HepG2 (cell line): ENCODE results near the gene ITCH. TPM values are rescaled to one million over a fixed set of nuclear protein-coding genes. Genes with fewer than 3 reads are reported as not detected.

Experiments
- CERS6 ChIP-seq: sonication (generic); formaldehyde crosslinking; IDR thresholded peaks from 2 replicates; pipeline ENCODE4 v1.5.0; 2020; ENCODE audit warnings: missing genetic modification reagents
- FLYWCH1 ChIP-seq: sonication (generic); formaldehyde crosslinking; IDR thresholded peaks from 2 replicates; pipeline ENCODE4 v1.8.1; 2023; ENCODE audit warnings: mild to moderate bottlenecking, missing genetic modification reagents
- GLMP ChIP-seq: sonication (generic); formaldehyde crosslinking; IDR thresholded peaks from 2 replicates; pipeline ENCODE4 v1.9.0; 2021; ENCODE audit warnings: missing genetic modification reagents, mild to moderate bottlenecking, borderline replicate concordance
- GRHL1 ChIP-seq: sonication (generic); formaldehyde crosslinking; conservative IDR thresholded peaks from 2 replicates; pipeline ENCODE4 v1.8.0; 2022; ENCODE audit warnings: missing genetic modification reagents
- KAT2B ChIP-seq: fragments of 150-350 bp; IDR thresholded peaks from 2 replicates; pipeline ENCODE4 v1.6.1; 2014; ENCODE audit warnings: low read depth, low read length, borderline replicate concordance
- NFE2L1 ChIP-seq: sonication (generic); formaldehyde crosslinking; IDR thresholded peaks from 2 replicates; pipeline ENCODE4 v1.4.0; 2020; ENCODE audit warnings: missing genetic modification reagents, mild to moderate bottlenecking, borderline replicate concordance
- NR1H2 ChIP-seq: sonication (generic); formaldehyde crosslinking; IDR thresholded peaks from 2 replicates; pipeline ENCODE4 v1.8.1; 2022; ENCODE audit warnings: low read depth, missing genetic modification reagents, borderline replicate concordance
- PATZ1 ChIP-seq: sonication (generic); formaldehyde crosslinking; IDR thresholded peaks from 2 replicates; pipeline ENCODE4 v1.4.0; 2020; ENCODE audit warnings: missing genetic modification reagents
- PBX3 ChIP-seq: sonication (generic); formaldehyde crosslinking; IDR thresholded peaks from 2 replicates; pipeline ENCODE4 v1.8.1; 2023; ENCODE audit warnings: missing genetic modification reagents, inconsistent platforms, borderline replicate concordance
- TFDP1 ChIP-seq: IDR thresholded peaks from 2 replicates; pipeline ENCODE4 v1.6.1; 2016; ENCODE audit warnings: missing compliant biosample characterization, missing genetic modification reagents, borderline replicate concordance
- YEATS2 ChIP-seq: sonication (generic); formaldehyde crosslinking; IDR thresholded peaks from 2 replicates; pipeline ENCODE4 v1.4.0; 2020; ENCODE audit warnings: missing genetic modification reagents, borderline replicate concordance
- ZKSCAN1 ChIP-seq: fragments of 150-350 bp; IDR thresholded peaks from 2 replicates; pipeline ENCODE4 v1.6.1; 2014; ENCODE audit warnings: low read length
- ZMYM4 ChIP-seq: sonication (generic); formaldehyde crosslinking; IDR thresholded peaks from 2 replicates; pipeline ENCODE4 v1.8.1; 2023; ENCODE audit warnings: mild to moderate bottlenecking, missing genetic modification reagents
- ZNF329 ChIP-seq: sonication (generic); formaldehyde crosslinking; IDR thresholded peaks from 2 replicates; pipeline ENCODE4 v1.9.0; 2021; ENCODE audit warnings: low read depth, mild to moderate bottlenecking, missing genetic modification reagents
- ZNF615 ChIP-seq: sonication (generic); formaldehyde crosslinking; IDR thresholded peaks from 2 replicates; pipeline ENCODE4 v1.5.0; 2020; ENCODE audit warnings: mild to moderate bottlenecking, missing genetic modification reagents, borderline replicate concordance
- ZNF629 ChIP-seq: sonication (generic); formaldehyde crosslinking; conservative IDR thresholded peaks from 2 replicates; pipeline ENCODE4 v1.5.0; 2020; ENCODE audit warnings: missing genetic modification reagents
- ZNF740 ChIP-seq: sonication (generic); formaldehyde crosslinking; IDR thresholded peaks from 2 replicates; pipeline ENCODE4 v1.4.0; 2020; ENCODE audit warnings: missing genetic modification reagents
- ZNF850 ChIP-seq: sonication (generic); formaldehyde crosslinking; conservative IDR thresholded peaks from 2 replicates; pipeline ENCODE4 v1.9.0; 2021; ENCODE audit warnings: mild to moderate bottlenecking, missing genetic modification reagents
- ZNF883 ChIP-seq: sonication (generic); formaldehyde crosslinking; IDR thresholded peaks from 2 replicates; pipeline ENCODE4 v1.5.1; 2020; ENCODE audit warnings: mild to moderate bottlenecking, missing genetic modification reagents; ENCODE audit errors: not compliant biosample characterization
- polyA plus RNA-seq, 8 experiments: library from polyadenylated mRNA; depleted of rRNA in 3 of 8; stranded (reverse) in 7 of 8; unstranded in 1 of 8; fragments of >200 nt; fragmentation: Illumina TruSeq in 4 of 8; extraction: Trizol in 4 of 8; gene quantifications; 2 replicates each; pipeline versions ENCODE4 v1.2.1 to v1.2.3, GENCODE V29; 2011 to 2016; ENCODE audit warnings: low read depth in 4 of 8, missing spikeins in 1 of 8, mixed read lengths in 1 of 8; ENCODE audit not compliant: insufficient read depth in 1 of 8
- total RNA-seq, 5 experiments: library from RNA; depleted of rRNA; stranded (reverse); fragments of >200 nt; fragmentation: Illumina TruSeq; extraction: Trizol; gene quantifications; 2 replicates each; pipeline ENCODE4 v1.2.3, GENCODE V29; 2016; ENCODE audit warnings: low read depth in 1 of 5

Gene ITCH
- total and polyA plus RNA-seq, 2 of the 13 experiments (the other 11 are each of a cell fraction or from before 2014, with no cell fraction given), result 20.5 to 112 TPM

- no peak for TF ChIP-seq KAT2B
- no peak for TF ChIP-seq NFE2L1 (CRISPR knock-in tag)
- TF ChIP-seq YEATS2, result peak; percentile 67; the same call in 1 of the 2 replicates
- TF ChIP-seq PATZ1 (CRISPR knock-in tag), result no peak; the same call in 1 of the 2 replicates
- peak; percentile 93 for TF ChIP-seq ZNF850 (CRISPR knock-in tag)
- TF ChIP-seq FLYWCH1 (CRISPR knock-in tag), result no peak
- no peak for TF ChIP-seq GLMP (CRISPR knock-in tag)
- no peak for TF ChIP-seq GRHL1
- 0 out of 2 replicates have a peak, but pooled peaks have one; percentile 67 for TF ChIP-seq ZNF615
- TF ChIP-seq TFDP1, result peak; percentile 2; the same call in 1 of the 2 replicates
- no peak for TF ChIP-seq ZNF329
- peak; percentile 72; the same call in 1 of the 2 replicates for TF ChIP-seq PBX3 (CRISPR knock-in tag)
- TF ChIP-seq ZNF740, result 0 out of 2 replicates have a peak, but pooled peaks have one; percentile 13
- no peak for TF ChIP-seq ZNF883
- no peak for TF ChIP-seq NR1H2
- no peak for TF ChIP-seq ZMYM4 (CRISPR knock-in tag)
- TF ChIP-seq ZKSCAN1, result no peak
- TF ChIP-seq ZNF629 (CRISPR knock-in tag), result peak; percentile 13; the same call in 1 of the 2 replicates
- 0 out of 2 replicates have a peak, but pooled peaks have one; percentile 21 for TF ChIP-seq CERS6 (CRISPR knock-in tag)
Observed at GRCh38 chr20:34515484-34516246, 152.6 kb downstream of the ITCH start (continued).
